Mucosa of gallbladder (tissue), 1 donor: Measurements from ENCODE around the gene PIGN. TPM values are rescaled to one million over a fixed set of nuclear protein-coding genes. Genes with fewer than 3 reads are reported as not detected.
"Not testable (repeated sequence)": the region's sequence is repeated elsewhere in the genome, so short reads cannot be mapped to it uniquely, and the experiment has no call there.

ENCODE experiments used
- DNase-seq: peaks from one replicate; pipeline ENCODE4 v3.0.0-alpha.2; 2020; ENCODE audit warnings: low spot score
- total RNA-seq: library from RNA; stranded (reverse); gene quantifications from one replicate; pipeline ENCODE4 v1.2.1, GENCODE V29; 2021
- donor health status: DM: no; HTN: no; CAD: no.

PIGN gene
- total RNA-seq, 1 donor from 2014 or later: 24.2 TPM

GRCh38 chr18:62061821-62062478, 124.9 kb downstream of the PIGN start:
- DNase-seq: no peak

GRCh38 chr18:62060820-62061219, 126.0 kb downstream of the PIGN start:
- DNase-seq: no peak

- DNase-seq: no peak
Measured at GRCh38 chr18:62054929-62055498, 131.8 kb downstream of the PIGN start.

- DNase-seq: no peak
Measured at GRCh38 chr18:62048279-62048678, 138.6 kb downstream of the PIGN start.

GRCh38 chr18:62045316-62045715, 141.5 kb downstream of the PIGN start:
- no peak for DNase-seq

GRCh38 chr18:62044490-62045000, 142.3 kb downstream of the PIGN start:
- DNase-seq: no peak

GRCh38 chr18:62037989-62038778, 148.7 kb downstream of the PIGN start:
- DNase-seq: no peak

- no peak for DNase-seq
Measured at GRCh38 chr18:62037012-62037742, 149.7 kb downstream of the PIGN start.

GRCh38 chr18:62034286-62034685, 152.6 kb downstream of the PIGN start:
- DNase-seq: not testable (repeated sequence)

GRCh38 chr18:62033756-62034155, 153.1 kb downstream of the PIGN start:
- no peak for DNase-seq

GRCh38 chr18:62033207-62033606, 153.6 kb downstream of the PIGN start:
- no peak for DNase-seq

- no peak for DNase-seq
Measured at GRCh38 chr18:62030091-62030985, 156.5 kb downstream of the PIGN start.

GRCh38 chr18:62028715-62029114, 158.1 kb downstream of the PIGN start:
- no peak for DNase-seq

- no peak for DNase-seq
Measured at GRCh38 chr18:62027914-62028520, 158.8 kb downstream of the PIGN start.

GRCh38 chr18:62026586-62026985, 160.3 kb downstream of the PIGN start:
- DNase-seq: no peak

- no peak for DNase-seq
Measured at GRCh38 chr18:62024983-62025382, 161.9 kb downstream of the PIGN start.

GRCh38 chr18:62023536-62023935, 163.3 kb downstream of the PIGN start:
- no peak for DNase-seq

- no peak for DNase-seq
Measured at GRCh38 chr18:62018759-62019041, 168.2 kb downstream of the PIGN start.

GRCh38 chr18:62018034-62018758, 168.7 kb downstream of the PIGN start:
- DNase-seq: peak; percentile 66

GRCh38 chr18:62017618-62018017, 169.2 kb downstream of the PIGN start:
- DNase-seq: no peak
